MCF 10A (cell line): ENCODE results near the gene RNF125. TPM values are rescaled to one million over a fixed set of nuclear protein-coding genes. Genes with fewer than 3 reads are reported as not detected.

Experiments used
- BruUV-seq: library from RNA; stranded (reverse); fragments of 400-500 nt; replicated peaks from 2 replicates; lab custom pipeline; 2021; lab: Mats Ljungman, UMichigan
- CTCF ChIA-PET: fragments of 300-600 bp; sonication (Branson Sonifier 250); formaldehyde crosslinking; extraction: SDS; loops from one replicate; lab custom pipeline; 2021; ENCODE audit warnings: antibody characterized with exemption, inconsistent platforms; lab: Yijun Ruan, JAX
- POLR2A ChIA-PET: fragments of 300-600, 350-650 bp; sonication (Branson Sonifier 250); formaldehyde crosslinking; extraction: SDS; loops from one replicate; lab custom pipeline; 2020; ENCODE audit warnings: antibody characterized with exemption, inconsistent platforms; lab: Yijun Ruan, JAX
- DNase-seq: peaks from one replicate; pipeline ENCODE4 v3.0.0-alpha.2; 2018; ENCODE audit not compliant: unreplicated experiment
- H3K27ac Mint-ChIP-seq: one replicate; pipeline ENCODE4 v1.8.0; 2022; ENCODE audit warnings: mild to moderate bottlenecking, low read depth, mixed read lengths; ENCODE audit not compliant: unreplicated experiment
- H3K27me3 Mint-ChIP-seq: one replicate; pipeline ENCODE4 v1.8.0; 2022; ENCODE audit warnings: mixed read lengths; ENCODE audit not compliant: insufficient read depth, unreplicated experiment
- H3K36me3 Mint-ChIP-seq: one replicate; pipeline ENCODE4 v1.8.0; 2022; ENCODE audit warnings: mild to moderate bottlenecking, moderate library complexity, mixed read lengths; ENCODE audit not compliant: insufficient read depth, unreplicated experiment
- H3K4me1 Mint-ChIP-seq: one replicate; pipeline ENCODE4 v1.8.0; 2022; ENCODE audit warnings: mixed read lengths; ENCODE audit not compliant: insufficient read depth, unreplicated experiment
- H3K4me3 Mint-ChIP-seq: one replicate; pipeline ENCODE4 v1.8.0; 2022; ENCODE audit warnings: mild to moderate bottlenecking, moderate library complexity, mixed read lengths; ENCODE audit not compliant: unreplicated experiment
- H3K9me3 Mint-ChIP-seq: one replicate; pipeline ENCODE4 v1.8.0; 2022; ENCODE audit warnings: mixed read lengths; ENCODE audit not compliant: unreplicated experiment
- CTCF ChIP-seq: fragments of 200-600 bp; IDR thresholded peaks from one replicate; pipeline ENCODE4 v1.8.0; 2022; ENCODE audit warnings: antibody characterized with exemption, mild to moderate bottlenecking; ENCODE audit not compliant: unreplicated experiment
- intact Hi-C: fragments of 100-400 bp; cut with micrococcal nuclease; formaldehyde crosslinking; loops from 2 replicates; pipeline ENCODE4 v1.14.1; 2022
- total RNA-seq: library from RNA; stranded (reverse); gene quantifications from 2 replicates; pipeline ENCODE4 v1.2.3, GENCODE V29; 2022

RNF125 gene
- total RNA-seq, 1 experiment from 2014 or later, result 6.2 TPM

- H3K9me3 Mint-ChIP-seq, result no peaks in the 10 kb centered on the region
- H3K4me1 Mint-ChIP-seq, result no peaks in the 10 kb centered on the region
- no peak overlapping the region for H3K27ac Mint-ChIP-seq
- no peak for DNase-seq
- H3K36me3 Mint-ChIP-seq, result peaks cover 8% of the 10 kb centered on the region
- no TSS peak for BruUV-seq
- H3K27me3 Mint-ChIP-seq, result no peaks in the 10 kb centered on the region
- ChIA-PET CTCF (interaction anchor here (0.6 to 1.4 kb wide), 3 partner anchors 20 to 177 kb away, joined by 3 to 4 read pairs (median 3); no protein-coding TSS in a partner anchor), POLR2A (interaction anchor here (0.6 kb wide), 1 partner anchor 102 kb away, joined by 3 read pairs; no protein-coding TSS in a partner anchor)
- H3K4me3 Mint-ChIP-seq, result no peak overlapping the region
- intact Hi-C loops, result no loop called here
- no peak for TF ChIP-seq CTCF
Observed at GRCh38 chr18:32036506-32037180, 18.0 kb downstream of the RNF125 start.

GRCh38 chr18:32037616-32038015, 19.0 kb downstream of the RNF125 start:
- Mint-ChIP-seq H3K4me1 (no peaks in the 10 kb centered on the region), H3K27me3 (no peaks in the 10 kb centered on the region), H3K9me3 (no peaks in the 10 kb centered on the region), H3K4me3 (no peak overlapping the region), H3K36me3 (peaks cover 8% of the 10 kb centered on the region), H3K27ac (no peak overlapping the region)
- no peak for TF ChIP-seq CTCF
- no peak for DNase-seq
- POLR2A ChIA-PET, result no interaction called here
- no TSS peak for BruUV-seq
- CTCF ChIA-PET, result interaction anchor here (0.6 to 0.8 kb wide), 3 partner anchors 19 to 1226 kb away, joined by 3 read pairs; no protein-coding TSS in a partner anchor
- intact Hi-C loops, result no loop called here

GRCh38 chr18:32040936-32041335, 22.3 kb downstream of the RNF125 start:
- no peak for DNase-seq
- Mint-ChIP-seq H3K4me3 (no peak overlapping the region), H3K27ac (no peak overlapping the region), H3K4me1 (no peaks in the 10 kb centered on the region), H3K36me3 (peaks cover 13% of the 10 kb centered on the region), H3K27me3 (no peaks in the 10 kb centered on the region), H3K9me3 (no peaks in the 10 kb centered on the region)
- POLR2A ChIA-PET, result no interaction called here
- no TSS peak for BruUV-seq
- intact Hi-C loops, result no loop called here
- CTCF ChIA-PET, result interaction anchor here (0.7 to 1.5 kb wide), 2 partner anchors 9 to 791 kb away, joined by 3 to 10 read pairs; no protein-coding TSS in a partner anchor
- TF ChIP-seq CTCF, result no peak

DNA sequence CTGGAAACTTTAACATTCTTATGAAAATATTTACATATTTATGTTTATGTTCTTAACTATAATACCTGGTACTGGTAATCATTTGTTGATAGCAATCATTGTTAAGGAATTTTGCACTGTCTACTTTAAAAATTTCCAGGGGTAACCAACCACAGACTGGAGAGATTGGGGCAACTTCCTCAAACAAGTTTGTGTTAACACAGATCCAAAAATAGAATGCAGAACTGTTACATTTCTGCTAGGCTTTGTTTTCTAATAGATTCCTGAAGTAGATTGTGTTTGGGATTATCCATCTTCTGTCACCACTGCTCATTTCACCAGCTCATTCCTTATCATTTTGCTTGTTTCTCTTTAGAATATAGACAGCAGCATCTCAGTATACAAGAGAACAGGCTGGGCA, 23.7 kb downstream of the RNF125 start:
- peaks cover 16% of the 10 kb centered on the region for H3K36me3 Mint-ChIP-seq

More for the DNA sequence above, 23.7 kb downstream of the RNF125 start:
- Mint-ChIP-seq H3K27ac (no peak overlapping the region), H3K27me3 (no peaks in the 10 kb centered on the region), H3K4me3 (no peak overlapping the region), H3K9me3 (no peaks in the 10 kb centered on the region), H3K4me1 (no peaks in the 10 kb centered on the region)
- ChIA-PET CTCF (no interaction called here), POLR2A (no interaction called here)
- TF ChIP-seq CTCF, result no peak
- DNase-seq, result no peak
- BruUV-seq, result no TSS peak
- intact Hi-C loops, result no loop called here
